ENCODE data around the gene GLI3. TPM values are rescaled to one million over a fixed set of nuclear protein-coding genes. Genes with fewer than 3 reads are reported as not detected.

GLI3 gene
- total and polyA plus RNA-seq, 2 of the 4 experiments (the other 2 are of a cell fraction), result 1.3 to 3.9 TPM

- H4K91ac ChIP-seq (ENCODE audit: insufficient read depth, low read depth, low read length), result no peak overlapping the region
- H4K20me1 ChIP-seq (ENCODE audit: insufficient read depth, low read length), result no peaks in the 10 kb centered on the region
- DNase-seq (no peak), ATAC-seq (ENCODE audit: low read depth) (no peak)
- no peak overlapping the region for H2BK15ac ChIP-seq (ENCODE audit: low read depth, low read length)
- BruUV-seq (replicated peaks), result no TSS peak
- TF ChIP-seq USF2 (IDR thresholded peaks at IDR 0.05; ENCODE audit: low read depth, low read length), result no peak
- TF ChIP-seq SMC3 (IDR thresholded peaks at IDR 0.05; ENCODE audit: low read depth, low read length), result no peak
- TF ChIP-seq CHD1 (IDR thresholded peaks at IDR 0.05; ENCODE audit: low read depth, low read length), result no peak
- no peak overlapping the region for H3K27ac ChIP-seq (ENCODE audit: insufficient read depth, low read length)
- dilution Hi-C loops (cut with HindIII; ENCODE audit: low sequenced_read_pairs, unreplicated experiment) (no loop called here), intact Hi-C loops (cut with micrococcal nuclease) (no loop called here), in situ Hi-C loops (cut with MboI; ENCODE audit: low sequenced_read_pairs) (no loop called here)
- no peak overlapping the region for H3K56ac ChIP-seq (ENCODE audit: extremely low read depth, insufficient read depth, low read length)
- H3K9me3 ChIP-seq (ENCODE audit: control insufficient read depth, insufficient read depth, low read length), result peaks cover 2% of the 10 kb centered on the region; the same call in 1 of the 2 replicates
- H3K4me1 ChIP-seq (ENCODE audit: control insufficient read depth, insufficient read depth, low read length), result no peaks in the 10 kb centered on the region
- H3K36me3 ChIP-seq (ENCODE audit: control insufficient read depth, insufficient read depth, low read length), result peaks cover 19% of the 10 kb centered on the region
- H4K8ac ChIP-seq (ENCODE audit: low read depth in 2 of 2, low read length in 2 of 2), result no peak overlapping the region
- no peak overlapping the region for H4K5ac ChIP-seq (ENCODE audit: low read depth, low read length)
- no peak overlapping the region for H2BK5ac ChIP-seq (ENCODE audit: low read depth, low read length, poor library complexity, severe bottlenecking)
- no peak overlapping the region for H3K23ac ChIP-seq (ENCODE audit: low read depth, low read length)
- H3K14ac ChIP-seq (replicated peaks; ENCODE audit: low read depth, low read length), result no peak overlapping the region
- no peak overlapping the region for H3K4me2 ChIP-seq (ENCODE audit: low read depth, low read length)
- no peak overlapping the region for H2BK20ac ChIP-seq (ENCODE audit: low read depth, low read length)
- POLR2A ChIA-PET (ENCODE audit: unreplicated experiment), result no interaction called here
- no peak overlapping the region for H2AK5ac ChIP-seq (ENCODE audit: low read depth, low read length)
- H2AFZ ChIP-seq (replicated peaks; ENCODE audit: low read length, poor library complexity), result no peak overlapping the region
- H3K9ac ChIP-seq (ENCODE audit: low read depth, low read length), result no peak overlapping the region
- no peak overlapping the region for H3K4me3 ChIP-seq (ENCODE audit: insufficient read depth, low read depth, low read length)
- no peaks in the 10 kb centered on the region for H3K79me1 ChIP-seq (ENCODE audit: low read depth in 1 of 2, low read length in 2 of 2)
- no peaks in the 10 kb centered on the region for H3K27me3 ChIP-seq (ENCODE audit: control insufficient read depth, insufficient read depth, low read length)
- H2AK9ac ChIP-seq (replicated peaks; ENCODE audit: low read depth, low read length, poor library complexity), result no peak overlapping the region
- H3K4ac ChIP-seq (ENCODE audit: low read depth, low read length), result no peak overlapping the region
- H3K9me1 ChIP-seq (ENCODE audit: insufficient read depth, low read length), result no peaks in the 10 kb centered on the region; the same call in 1 of the 2 replicates
- no peak overlapping the region for H3K18ac ChIP-seq (ENCODE audit: low read depth, low read length)
- CTCF ChIA-PET, result no interaction called here
- no peak overlapping the region for H2BK120ac ChIP-seq (ENCODE audit: low read depth, low read length)
Observed at GRCh38 chr7:42010751-42011150, 226.3 kb downstream of the GLI3 start.

Measured in IMR-90 (cell line).